Liver (tissue), 9 donors: ENCODE results near the gene TNK2. TPM values are rescaled to one million over a fixed set of nuclear protein-coding genes. Genes with fewer than 3 reads are reported as not detected.
"Not testable (repeated sequence)": the region's sequence is repeated elsewhere in the genome, so short reads cannot be mapped to it uniquely, and the experiment has no call there.

ENCODE experiments used
- DNase-seq: peaks from one replicate; pipeline ENCODE4 v3.0.0-alpha.2; 2017; ENCODE audit warnings: low spot score
- H3K27ac ChIP-seq, 2 donors: one replicate each; pipeline ENCODE4 v1.7.0; 2013; ENCODE audit warnings: inconsistent platforms in 2 of 2, low read length in 2 of 2, control low read depth in 1 of 2, low read depth in 1 of 2, mild to moderate bottlenecking in 1 of 2
- H3K27me3 ChIP-seq, 4 donors: one replicate each; pipeline versions ENCODE4 v1.6.1 to v1.7.0; 2013; ENCODE audit warnings: low read length in 3 of 4, inconsistent platforms in 1 of 4, mild to moderate bottlenecking in 1 of 4, moderate library complexity in 1 of 4; ENCODE audit not compliant: control insufficient read depth in 4 of 4, insufficient read depth in 4 of 4
- H3K36me3 ChIP-seq, 4 donors: one replicate each; pipeline versions ENCODE4 v1.6.1 to v1.7.0; 2013; ENCODE audit warnings: low read length in 3 of 4, mild to moderate bottlenecking in 3 of 4, low read depth in 1 of 4, moderate library complexity in 1 of 4; ENCODE audit not compliant: control insufficient read depth in 4 of 4, insufficient read depth in 3 of 4
- H3K4me1 ChIP-seq, 4 donors: one replicate each; pipeline versions ENCODE4 v1.6.1 to v1.7.0; 2013; ENCODE audit warnings: low read length in 3 of 4, mild to moderate bottlenecking in 3 of 4, moderate library complexity in 1 of 4; ENCODE audit not compliant: control insufficient read depth in 4 of 4, insufficient read depth in 4 of 4
- H3K4me3 ChIP-seq, 3 donors: one replicate each; pipeline versions ENCODE4 v1.6.1 to v1.7.0; 2013; ENCODE audit warnings: low read length in 3 of 3, control low read depth in 1 of 3, low read depth in 1 of 3, mild to moderate bottlenecking in 1 of 3
- H3K9ac ChIP-seq, 2 donors: one replicate each; pipeline ENCODE4 v1.7.0; 2013; ENCODE audit warnings: low read length in 2 of 2, mild to moderate bottlenecking in 2 of 2, moderate library complexity in 2 of 2, control low read depth in 1 of 2, low read depth in 1 of 2
- H3K9me3 ChIP-seq, 4 donors: one replicate each; pipeline versions ENCODE4 v1.6.1 to v1.7.0; 2013; ENCODE audit warnings: low read length in 3 of 4; ENCODE audit not compliant: control insufficient read depth in 4 of 4
- ATF3 ChIP-seq: IDR thresholded peaks from 2 replicates; pipeline ENCODE4 v1.6.1; 2016; ENCODE audit warnings: antibody characterized with exemption
- CTCF ChIP-seq: fragments of 150-350 bp; IDR thresholded peaks from 2 replicates; pipeline ENCODE4 v1.5.1; 2017; ENCODE audit warnings: improper control_type of control experiment, low read depth, low read length; ENCODE audit not compliant: missing input control
- EGR1 ChIP-seq, 2 donors: IDR thresholded peaks; 2 replicates each; pipeline ENCODE4 v1.6.1; 2016 to 2018; ENCODE audit warnings: antibody characterized with exemption in 2 of 2, low read depth in 2 of 2
- FOXA1 ChIP-seq: IDR thresholded peaks from 2 replicates; pipeline ENCODE4 v1.6.1; 2016; ENCODE audit warnings: antibody characterized with exemption
- FOXA2 ChIP-seq: IDR thresholded peaks from 2 replicates; pipeline ENCODE4 v1.6.1; 2016; ENCODE audit warnings: antibody characterized with exemption
- GABPA ChIP-seq, 2 donors: IDR thresholded peaks in 1 of 2; conservative IDR thresholded peaks in 1 of 2; 2 replicates each; pipeline ENCODE4 v1.6.1; 2016; ENCODE audit warnings: antibody characterized with exemption in 2 of 2, mild to moderate bottlenecking in 1 of 2, moderate library complexity in 1 of 2
- HNF4A ChIP-seq, 2 donors: conservative IDR thresholded peaks; 2 replicates each; pipeline ENCODE4 v1.6.1; 2016; ENCODE audit warnings: antibody characterized with exemption in 2 of 2, mild to moderate bottlenecking in 2 of 2
- HNF4G ChIP-seq: IDR thresholded peaks from 2 replicates; pipeline ENCODE4 v1.6.1; 2016; ENCODE audit warnings: antibody characterized with exemption
- JUND ChIP-seq, 2 donors: IDR thresholded peaks; 2 replicates each; pipeline ENCODE4 v1.6.1; 2016; ENCODE audit warnings: antibody characterized with exemption in 2 of 2
- MAX ChIP-seq: IDR thresholded peaks from 2 replicates; pipeline ENCODE4 v1.6.1; 2016; ENCODE audit warnings: antibody characterized with exemption
- NR2F2 ChIP-seq: IDR thresholded peaks from 2 replicates; pipeline ENCODE4 v1.6.1; 2016; ENCODE audit warnings: antibody characterized with exemption
- RAD21 ChIP-seq, 2 donors: IDR thresholded peaks; 2 replicates each; pipeline ENCODE4 v1.6.1; 2016; ENCODE audit warnings: antibody characterized with exemption in 2 of 2, mild to moderate bottlenecking in 2 of 2
- RXRA ChIP-seq, 2 donors: IDR thresholded peaks; 2 replicates each; pipeline ENCODE4 v1.6.1; 2017 to 2018; ENCODE audit warnings: antibody characterized with exemption in 2 of 2, mild to moderate bottlenecking in 1 of 2
- SP1 ChIP-seq: IDR thresholded peaks from 2 replicates; pipeline ENCODE4 v1.6.1; 2018; ENCODE audit warnings: antibody characterized with exemption, mild to moderate bottlenecking
- TAF1 ChIP-seq: conservative IDR thresholded peaks from 2 replicates; pipeline ENCODE4 v1.6.1; 2016; ENCODE audit warnings: antibody characterized with exemption, mild to moderate bottlenecking
- YY1 ChIP-seq: IDR thresholded peaks from 2 replicates; pipeline ENCODE4 v1.6.1; 2016; ENCODE audit warnings: antibody characterized with exemption, mild to moderate bottlenecking
- ZBTB33 ChIP-seq: IDR thresholded peaks from 2 replicates; pipeline ENCODE4 v1.6.1; 2016; ENCODE audit warnings: antibody characterized with exemption
- WGBS: extraction: QIAGEN DNeasy Blood & Tissue Kit; methylation state at CpG from one replicate; pipeline ENCODE4 v1.1.7; 2013; 5-methylcytosine and 5-hydroxymethylcytosine counted together
- polyA plus RNA-seq, 2 donors: library from polyadenylated mRNA; stranded (reverse) in 1 of 2; unstranded in 1 of 2; fragments of 200-250 nt in 1 of 2; fragments of >200 nt in 1 of 2; fragmentation: Nextera tagmentation in 1 of 2; extraction: Ambion mirVana in 1 of 2; gene quantifications; one replicate each; pipeline versions ENCODE4 v1.2.1 to v1.2.3, GENCODE V29; 2013 to 2015
- total RNA-seq, 2 donors: library from RNA; depleted of rRNA; stranded (reverse); fragments of >200 nt; gene quantifications; one replicate each; pipeline ENCODE4 v1.2.3, GENCODE V29; 2014
- TF ChIP-seq, protein P1 (sequence below): IDR thresholded peaks from 2 replicates; pipeline ENCODE4 v1.6.1; 2016; ENCODE audit warnings: antibody characterized with exemption, mild to moderate bottlenecking
- donor health status: healthy.
- donor health status: healthy.
- donor health status: healthy.
- donor health status: healthy.
- donor health status: healthy.

Gene TNK2
- total and polyA plus RNA-seq, 4 donors = 4.0 to 12.2 (median 8.8) TPM

- Histone ChIP-seq H3K27ac (no peak overlapping the region), H3K4me3 (no peak overlapping the region), H3K36me3 (peaks cover 5 to 51% (median 19%) of the 10 kb centered on the region in 4 donors), H3K4me1 (no peaks in the 10 kb centered on the region), H3K27me3 (no peaks in the 10 kb centered on the region), H3K9me3 (no peaks in the 10 kb centered on the region), H3K9ac (no peak overlapping the region)
- no peak for DNase-seq
- TF ChIP-seq RAD21 (IDR thresholded peaks at IDR 0.05) = no peak
- no peak for TF ChIP-seq NR2F2
- TF ChIP-seq ATF3 = no peak
- no peak for TF ChIP-seq FOXA2
- no peak for TF ChIP-seq JUND (IDR thresholded peaks at IDR 0.05)
- TF ChIP-seq, protein P1, sequence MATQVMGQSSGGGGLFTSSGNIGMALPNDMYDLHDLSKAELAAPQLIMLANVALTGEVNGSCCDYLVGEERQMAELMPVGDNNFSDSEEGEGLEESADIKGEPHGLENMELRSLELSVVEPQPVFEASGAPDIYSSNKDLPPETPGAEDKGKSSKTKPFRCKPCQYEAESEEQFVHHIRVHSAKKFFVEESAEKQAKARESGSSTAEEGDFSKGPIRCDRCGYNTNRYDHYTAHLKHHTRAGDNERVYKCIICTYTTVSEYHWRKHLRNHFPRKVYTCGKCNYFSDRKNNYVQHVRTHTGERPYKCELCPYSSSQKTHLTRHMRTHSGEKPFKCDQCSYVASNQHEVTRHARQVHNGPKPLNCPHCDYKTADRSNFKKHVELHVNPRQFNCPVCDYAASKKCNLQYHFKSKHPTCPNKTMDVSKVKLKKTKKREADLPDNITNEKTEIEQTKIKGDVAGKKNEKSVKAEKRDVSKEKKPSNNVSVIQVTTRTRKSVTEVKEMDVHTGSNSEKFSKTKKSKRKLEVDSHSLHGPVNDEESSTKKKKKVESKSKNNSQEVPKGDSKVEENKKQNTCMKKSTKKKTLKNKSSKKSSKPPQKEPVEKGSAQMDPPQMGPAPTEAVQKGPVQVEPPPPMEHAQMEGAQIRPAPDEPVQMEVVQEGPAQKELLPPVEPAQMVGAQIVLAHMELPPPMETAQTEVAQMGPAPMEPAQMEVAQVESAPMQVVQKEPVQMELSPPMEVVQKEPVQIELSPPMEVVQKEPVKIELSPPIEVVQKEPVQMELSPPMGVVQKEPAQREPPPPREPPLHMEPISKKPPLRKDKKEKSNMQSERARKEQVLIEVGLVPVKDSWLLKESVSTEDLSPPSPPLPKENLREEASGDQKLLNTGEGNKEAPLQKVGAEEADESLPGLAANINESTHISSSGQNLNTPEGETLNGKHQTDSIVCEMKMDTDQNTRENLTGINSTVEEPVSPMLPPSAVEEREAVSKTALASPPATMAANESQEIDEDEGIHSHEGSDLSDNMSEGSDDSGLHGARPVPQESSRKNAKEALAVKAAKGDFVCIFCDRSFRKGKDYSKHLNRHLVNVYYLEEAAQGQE = no peak
- TF ChIP-seq MAX = no peak
- no peak for TF ChIP-seq SP1
- no peak for TF ChIP-seq ZBTB33
- TF ChIP-seq GABPA (IDR thresholded peaks at IDR 0.05 in 1 of 2, conservative IDR thresholded peaks at IDR 0.05 in 1 of 2) = no peak
- TF ChIP-seq RXRA (IDR thresholded peaks at IDR 0.05) = no peak
- no peak for TF ChIP-seq HNF4G
- no peak for TF ChIP-seq YY1
- TF ChIP-seq TAF1 = no peak
- TF ChIP-seq EGR1 (IDR thresholded peaks at IDR 0.05; ENCODE audit: low read depth in 2 of 2) = no peak
- no peak for TF ChIP-seq FOXA1
- TF ChIP-seq CTCF = no peak
- TF ChIP-seq HNF4A (conservative IDR thresholded peaks at IDR 0.05) = no peak
- WGBS = 96% methylated on average over 28 of the region's 28 CpGs
Measured at GRCh38 chr3:195872097-195872496, 36.3 kb downstream of the TNK2 start.

- H3K9me3 ChIP-seq, H3K27ac ChIP-seq, H3K4me3 ChIP-seq, H3K27me3 ChIP-seq, H3K9ac ChIP-seq, H3K4me1 ChIP-seq, DNase-seq: not testable (repeated sequence)
- H3K36me3 ChIP-seq = peaks cover 5 to 49% (median 20%) of the 10 kb centered on the region in 4 donors
- WGBS = 91% methylated on average over 3 of the region's 3 CpGs
Measured at GRCh38 chr3:195871686-195872085, 36.7 kb downstream of the TNK2 start.
